Aorta (tissue), 5 donors: ENCODE measurements around the gene KCNE5. TPM values are rescaled to one million over a fixed set of nuclear protein-coding genes. Genes with fewer than 3 reads are reported as not detected.
"Not testable (repeated sequence)": the region's sequence is repeated elsewhere in the genome, so short reads cannot be mapped to it uniquely, and the experiment has no call there.

Experiments used
- ATAC-seq: fragments of 200-7000 bp; cut with Tn5 transposase; one replicate; pipeline ENCODE4 v1.9.1; 2022; ENCODE audit warnings: moderate library complexity; ENCODE audit not compliant: low FRiP score
- DNase-seq, 2 donors: peaks; one replicate each; pipeline ENCODE4 v3.0.0-alpha.2; 2020
- H3K27ac ChIP-seq, 2 donors: one replicate each; pipeline ENCODE4 v1.5.1; 2013; ENCODE audit warnings: low read length in 2 of 2, mild to moderate bottlenecking in 2 of 2, moderate library complexity in 2 of 2, control low read depth in 1 of 2, inconsistent platforms in 1 of 2, low read depth in 1 of 2
- H3K27me3 ChIP-seq, 2 donors: one replicate each; pipeline ENCODE4 v1.6.1; 2013; ENCODE audit warnings: control low read depth in 1 of 2, low read length in 1 of 2, mild to moderate bottlenecking in 1 of 2, moderate library complexity in 1 of 2; ENCODE audit not compliant: insufficient read depth in 2 of 2, control insufficient read depth in 1 of 2
- H3K36me3 ChIP-seq, 2 donors: one replicate each; pipeline ENCODE4 v1.6.1; 2013; ENCODE audit warnings: control low read depth in 1 of 2, low read length in 1 of 2, mild to moderate bottlenecking in 1 of 2; ENCODE audit not compliant: insufficient read depth in 2 of 2, control insufficient read depth in 1 of 2
- H3K4me1 ChIP-seq, 2 donors: one replicate each; pipeline ENCODE4 v1.6.1; 2013; ENCODE audit warnings: low read length in 2 of 2, control low read depth in 1 of 2, mild to moderate bottlenecking in 1 of 2, moderate library complexity in 1 of 2; ENCODE audit not compliant: insufficient read depth in 2 of 2, control insufficient read depth in 1 of 2
- H3K4me3 ChIP-seq, 2 donors: one replicate each; pipeline ENCODE4 v1.5.1; 2013; ENCODE audit warnings: low read length in 2 of 2, control low read depth in 1 of 2, mild to moderate bottlenecking in 1 of 2
- H3K9me3 ChIP-seq: one replicate; pipeline ENCODE4 v1.6.1; 2013; ENCODE audit warnings: mild to moderate bottlenecking, low read length; ENCODE audit not compliant: control insufficient read depth
- WGBS, 2 donors: extraction: QIAGEN DNeasy Blood & Tissue Kit; methylation state at CpG; one replicate each; pipeline ENCODE4 v1.1.7; 2013; 5-methylcytosine and 5-hydroxymethylcytosine counted together
- intact Hi-C, 2 donors: fragments of 100-400 bp; cut with DNase I; formaldehyde crosslinking; loops; one replicate each; pipeline versions ENCODE4 v1.14.2 to v1.15.0; 2022
- polyA plus RNA-seq, 2 donors: library from polyadenylated mRNA; stranded (reverse); fragments of 200-250 nt; gene quantifications; one replicate each; pipeline ENCODE4 v1.2.3, GENCODE V29; 2013
- total RNA-seq, 2 donors: library from RNA; stranded (reverse); fragmentation: NEBNext Ultra II Directional; extraction: Animal tissue kit (Norgen Biotek cat#: 25700); gene quantifications; one replicate each; pipeline ENCODE4 v1.2.1, GENCODE V29; 2021
- donor health status: healthy with polysubstance abuse.
- donor health status: Bipolar disorder and iron deficiency.
- donor health status: DM: no; HTN: no; CAD: no.
- donor health status: DM: no; HTN: no; CAD: no.
- donor health status: DM: yes; HTN: yes; CAD: no.

Gene KCNE5
- total and polyA plus RNA-seq, 4 donors = 0.24 to 0.39 TPM; not detected in 2

- Histone ChIP-seq H3K36me3 (no peaks in the 10 kb centered on the region), H3K4me1 (no peaks in the 10 kb centered on the region), H3K27me3 (no peaks in the 10 kb centered on the region), H3K27ac (no peak overlapping the region), H3K9me3 (no peaks in the 10 kb centered on the region), H3K4me3 (no peak overlapping the region)
- ATAC-seq = no peak
- no peak for DNase-seq
- 85 to 91% methylated on average over 4 of the region's 4 CpGs for WGBS, 2 donors
- intact Hi-C loops = no loop called here
These were observed 30.7 kb upstream of the KCNE5 start for GRCh38 chrX:109655502-109656201.

- Histone ChIP-seq H3K36me3 (no peaks in the 10 kb centered on the region), H3K27ac (no peak overlapping the region), H3K9me3 (no peaks in the 10 kb centered on the region), H3K4me3 (no peak overlapping the region), H3K4me1 (no peaks in the 10 kb centered on the region), H3K27me3 (no peaks in the 10 kb centered on the region)
- DNase-seq = no peak
- WGBS, 2 donors = 50 to 53% methylated on average over 5 of the region's 5 CpGs
- intact Hi-C loops = no loop called here
- no peak for ATAC-seq
These were observed 29.6 kb upstream of the KCNE5 start for GRCh38 chrX:109654516-109655109.

- 91 to 96% methylated on average over 18 to 19 of the region's 19 CpGs for WGBS, 2 donors
- H3K27ac ChIP-seq, intact Hi-C loops, H3K4me3 ChIP-seq, ATAC-seq, H3K36me3 ChIP-seq, DNase-seq, H3K4me1 ChIP-seq, H3K27me3 ChIP-seq, H3K9me3 ChIP-seq: not testable (repeated sequence)
These were observed 19.7 kb upstream of the KCNE5 start for GRCh38 chrX:109644671-109645070.

- Histone ChIP-seq H3K36me3 (no peaks in the 10 kb centered on the region), H3K9me3 (no peaks in the 10 kb centered on the region), H3K27me3 (no peaks in the 10 kb centered on the region), H3K4me3 (no peak overlapping the region), H3K27ac (no peak overlapping the region), H3K4me1 (no peaks in the 10 kb centered on the region)
- WGBS, 2 donors = 71 to 75% methylated on average over 2 of the region's 2 CpGs
- intact Hi-C loops = no loop called here
- no peak for DNase-seq
- no peak for ATAC-seq
These were observed 18.7 kb upstream of the KCNE5 start for GRCh38 chrX:109643687-109644086.

- Histone ChIP-seq H3K4me1 (no peaks in the 10 kb centered on the region), H3K4me3 (no peak overlapping the region), H3K9me3 (no peaks in the 10 kb centered on the region), H3K36me3 (no peaks in the 10 kb centered on the region), H3K27me3 (no peaks in the 10 kb centered on the region), H3K27ac (no peak overlapping the region)
- ATAC-seq (no peak), DNase-seq (no peak)
- WGBS, 2 donors = 76 to 97% methylated on average over 1 of the region's 1 CpG
- intact Hi-C loops = no loop called here
These were observed 13.2 kb upstream of the KCNE5 start for GRCh38 chrX:109638158-109638557.

GRCh38 chrX:109637477-109637876 lies 12.5 kb upstream of the KCNE5 start:
- H3K27ac ChIP-seq, intact Hi-C loops, H3K36me3 ChIP-seq, DNase-seq, H3K9me3 ChIP-seq, H3K4me3 ChIP-seq, H3K4me1 ChIP-seq, ATAC-seq, H3K27me3 ChIP-seq: not testable (repeated sequence)
- WGBS, 2 donors = 76 to 98% methylated on average over 2 of the region's 2 CpGs

GRCh38 chrX:109635146-109635545 lies 10.2 kb upstream of the KCNE5 start:
- no peaks in the 10 kb centered on the region for H3K9me3 ChIP-seq
- 21 to 23% methylated on average over 3 of the region's 3 CpGs for WGBS, 2 donors
- intact Hi-C loops = no loop called here
- ATAC-seq = no peak
- H3K4me3 ChIP-seq = no peak overlapping the region
- no peaks in the 10 kb centered on the region for H3K27me3 ChIP-seq
- no peak overlapping the region for H3K27ac ChIP-seq
- no peaks in the 10 kb centered on the region for H3K4me1 ChIP-seq
- DNase-seq = no peak
- no peaks in the 10 kb centered on the region for H3K36me3 ChIP-seq

GRCh38 chrX:109632906-109633504 lies 8.0 kb upstream of the KCNE5 start:
- no peaks in the 10 kb centered on the region for H3K9me3 ChIP-seq
- DNase-seq (no peak), ATAC-seq (no peak)
- no peaks in the 10 kb centered on the region for H3K4me1 ChIP-seq
- intact Hi-C loops = loop anchor here in 1 of 2 donors (5.0 kb wide), 1 partner anchor 151 kb away; the partner anchor contains the start of gene GUCY2F
- 42 to 43% methylated on average over 5 of the region's 5 CpGs for WGBS, 2 donors
- H3K27me3 ChIP-seq = no peaks in the 10 kb centered on the region
- H3K27ac ChIP-seq = no peak overlapping the region
- H3K36me3 ChIP-seq = no peaks in the 10 kb centered on the region
- no peak overlapping the region for H3K4me3 ChIP-seq

GRCh38 chrX:109629310-109629709 lies 4.3 kb upstream of the KCNE5 start:
- H3K27ac ChIP-seq = no peak overlapping the region
- WGBS, 2 donors = 21 to 39% methylated on average over 3 of the region's 3 CpGs
- H3K27me3 ChIP-seq = no peaks in the 10 kb centered on the region
- DNase-seq = no peak
- no peak overlapping the region for H3K4me3 ChIP-seq
- no peaks in the 10 kb centered on the region for H3K9me3 ChIP-seq
- H3K4me1 ChIP-seq = no peaks in the 10 kb centered on the region
- H3K36me3 ChIP-seq = no peaks in the 10 kb centered on the region
- intact Hi-C loops = loop anchor here in 1 of 2 donors (5.0 kb wide), 1 partner anchor 142 kb away; no protein-coding TSS in a partner anchor
- no peak for ATAC-seq
